ENCODE measurements around the gene PYCARD. TPM values are rescaled to one million over a fixed set of nuclear protein-coding genes. Genes with fewer than 3 reads are reported as not detected.

Gene PYCARD
- total RNA-seq, 1 donor = 85.9 TPM

DNA sequence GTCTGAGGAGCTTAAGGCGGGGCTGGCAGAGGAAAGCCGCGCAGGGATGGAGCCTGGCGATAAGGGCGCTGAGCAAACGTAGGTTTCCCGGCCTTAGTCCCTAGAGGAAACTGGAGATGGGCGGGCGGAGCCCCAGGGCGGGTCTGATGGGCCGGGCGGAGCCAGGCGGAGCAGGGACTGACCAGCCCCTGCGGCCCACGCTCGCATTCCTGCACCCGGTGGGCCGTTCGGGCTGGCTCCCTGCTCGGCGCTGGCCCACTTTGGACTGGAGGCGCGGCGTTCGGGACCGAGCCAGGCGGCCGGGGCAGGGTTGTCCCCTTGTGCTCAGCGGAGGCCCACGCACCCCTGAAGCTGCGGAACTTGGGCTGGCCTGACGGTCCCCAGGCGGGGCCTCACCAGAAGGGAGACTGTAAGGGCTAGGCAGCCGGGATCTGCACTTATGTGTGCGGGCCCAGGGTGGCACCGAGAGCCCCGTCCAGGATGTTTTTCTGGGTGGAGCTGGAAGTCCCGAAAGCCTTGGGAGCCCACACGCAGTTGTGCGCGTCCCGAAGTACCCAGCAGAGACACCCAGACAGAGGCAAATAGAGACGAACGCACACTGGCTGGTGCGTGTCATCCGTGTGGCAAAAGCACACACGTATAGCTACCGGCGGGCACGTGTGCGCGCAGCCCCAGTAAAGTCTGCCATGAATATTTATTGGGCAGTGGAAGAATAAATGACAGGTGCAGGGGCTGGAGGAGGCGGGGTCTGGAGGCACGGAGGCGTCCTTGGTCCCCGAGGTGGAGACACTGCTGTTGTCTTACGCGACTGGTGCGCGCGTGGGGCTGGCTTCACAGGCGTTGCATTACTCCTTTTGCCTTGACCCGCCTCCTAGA, 13.0 kb upstream of the PYCARD start:
- H3K4me3 ChIP-seq (ENCODE audit: low read depth, low read length) = peak overlapping the region; percentile 58
- DNase-seq (ENCODE audit: low read depth) = peak; percentile 69

DNA sequence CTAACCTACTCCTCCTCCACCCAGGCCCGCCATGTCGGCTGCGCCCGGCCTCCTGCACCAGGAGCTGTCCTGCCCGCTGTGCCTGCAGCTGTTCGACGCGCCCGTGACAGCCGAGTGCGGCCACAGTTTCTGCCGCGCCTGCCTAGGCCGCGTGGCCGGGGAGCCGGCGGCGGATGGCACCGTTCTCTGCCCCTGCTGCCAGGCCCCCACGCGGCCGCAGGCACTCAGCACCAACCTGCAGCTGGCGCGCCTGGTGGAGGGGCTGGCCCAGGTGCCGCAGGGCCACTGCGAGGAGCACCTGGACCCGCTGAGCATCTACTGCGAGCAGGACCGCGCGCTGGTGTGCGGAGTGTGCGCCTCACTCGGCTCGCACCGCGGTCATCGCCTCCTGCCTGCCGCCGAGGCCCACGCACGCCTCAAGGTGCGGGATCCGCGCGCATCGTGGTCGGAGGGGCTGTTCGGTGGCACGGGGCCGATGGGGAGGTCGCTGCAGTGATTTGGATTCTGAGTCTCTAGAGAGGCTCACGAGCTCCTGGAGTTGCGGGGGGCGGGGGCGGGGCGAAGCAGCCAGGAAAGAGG, 12.2 kb upstream of the PYCARD start:
- TF ChIP-seq, protein P1, sequence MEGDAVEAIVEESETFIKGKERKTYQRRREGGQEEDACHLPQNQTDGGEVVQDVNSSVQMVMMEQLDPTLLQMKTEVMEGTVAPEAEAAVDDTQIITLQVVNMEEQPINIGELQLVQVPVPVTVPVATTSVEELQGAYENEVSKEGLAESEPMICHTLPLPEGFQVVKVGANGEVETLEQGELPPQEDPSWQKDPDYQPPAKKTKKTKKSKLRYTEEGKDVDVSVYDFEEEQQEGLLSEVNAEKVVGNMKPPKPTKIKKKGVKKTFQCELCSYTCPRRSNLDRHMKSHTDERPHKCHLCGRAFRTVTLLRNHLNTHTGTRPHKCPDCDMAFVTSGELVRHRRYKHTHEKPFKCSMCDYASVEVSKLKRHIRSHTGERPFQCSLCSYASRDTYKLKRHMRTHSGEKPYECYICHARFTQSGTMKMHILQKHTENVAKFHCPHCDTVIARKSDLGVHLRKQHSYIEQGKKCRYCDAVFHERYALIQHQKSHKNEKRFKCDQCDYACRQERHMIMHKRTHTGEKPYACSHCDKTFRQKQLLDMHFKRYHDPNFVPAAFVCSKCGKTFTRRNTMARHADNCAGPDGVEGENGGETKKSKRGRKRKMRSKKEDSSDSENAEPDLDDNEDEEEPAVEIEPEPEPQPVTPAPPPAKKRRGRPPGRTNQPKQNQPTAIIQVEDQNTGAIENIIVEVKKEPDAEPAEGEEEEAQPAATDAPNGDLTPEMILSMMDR (IDR thresholded peaks at IDR 0.05; ENCODE audit: insufficient read depth, low read depth, low read length) = no peak
- peak overlapping the region; percentile 58 for H3K4me3 ChIP-seq (ENCODE audit: low read depth, low read length)
- no peak for DNase-seq (ENCODE audit: low read depth)

More for the DNA sequence above, 13.0 kb upstream of the PYCARD start:
- TF ChIP-seq, protein P1 (IDR thresholded peaks at IDR 0.05; ENCODE audit: insufficient read depth, low read depth, low read length) = no peak

DNA sequence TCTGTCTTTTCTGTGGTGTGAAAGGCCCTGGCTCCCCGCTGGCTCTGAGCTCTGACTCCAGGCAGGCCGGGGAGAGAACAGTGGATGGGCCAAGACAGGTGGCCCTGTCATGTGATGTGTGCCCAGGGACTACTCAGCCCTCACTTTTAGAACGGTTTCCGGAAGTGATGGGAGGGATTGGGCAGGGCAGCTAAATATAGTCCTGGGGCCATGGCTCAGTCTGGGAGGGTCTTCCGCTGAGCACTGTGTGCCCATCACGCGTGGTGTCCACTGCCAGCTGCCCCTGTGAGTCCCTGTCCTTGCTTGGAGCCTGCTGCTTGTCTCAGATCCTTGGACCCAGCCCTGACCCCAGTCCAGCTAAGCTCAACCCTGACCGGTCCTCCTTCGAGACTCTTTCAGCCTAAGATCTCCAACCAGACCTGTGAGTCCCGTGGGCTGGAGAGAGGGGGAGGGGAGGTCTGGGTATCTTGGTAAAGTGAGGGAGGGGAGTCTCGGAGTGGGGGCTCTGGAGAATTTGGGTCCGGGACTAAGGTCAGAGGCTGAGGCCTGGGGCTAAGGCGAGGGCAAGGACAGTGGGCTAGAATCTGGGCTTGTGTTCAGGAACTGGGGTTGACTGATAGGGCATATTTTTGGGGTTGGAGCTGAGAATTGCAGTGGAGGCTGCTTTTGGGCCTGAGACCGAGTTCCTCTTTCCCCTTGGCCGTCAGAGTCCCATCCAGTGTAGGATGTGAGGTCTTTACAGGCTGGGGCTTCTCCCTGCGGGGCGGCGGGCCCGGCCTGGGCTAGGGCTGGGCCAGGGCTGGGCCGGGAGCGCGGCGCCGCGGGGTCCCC, 11.5 kb upstream of the PYCARD start, which contains the start of gene TRIM72:
TSS of gene TRIM72 (plus strand) at position 243 of the 831 bp plus-strand sequence. CDS start 620 bp downstream, outside the sequence.
- H3K4me3 ChIP-seq (ENCODE audit: low read depth, low read length) = peak within 1 kb of the TSS; percentile 58
- TF ChIP-seq, protein P1 (IDR thresholded peaks at IDR 0.05; ENCODE audit: insufficient read depth, low read depth, low read length) = no peak
- no peak for DNase-seq (ENCODE audit: low read depth)

DNA sequence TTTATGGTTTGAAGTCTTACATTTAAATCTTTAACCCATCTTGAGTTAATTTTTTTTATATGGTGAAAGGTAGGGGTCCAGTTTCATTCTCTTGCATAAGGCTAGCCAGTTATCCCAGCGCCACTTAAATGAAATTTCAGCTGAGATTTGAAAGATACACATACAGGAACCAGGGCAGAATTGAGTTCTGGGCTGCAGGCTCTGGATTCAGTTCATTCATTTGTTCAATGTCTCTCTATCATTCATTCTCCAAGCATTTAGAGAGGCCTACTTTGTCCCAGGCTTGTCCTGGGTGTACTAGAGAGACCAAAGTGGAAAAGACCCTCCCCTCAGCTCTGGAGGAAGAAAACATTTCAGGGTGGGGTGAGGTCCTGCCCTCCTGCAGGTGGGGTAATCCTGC, 10.8 kb upstream of the PYCARD start:
- TF ChIP-seq, protein P1 (IDR thresholded peaks at IDR 0.05; ENCODE audit: insufficient read depth, low read depth, low read length) = no peak
- no peak overlapping the region for H3K4me3 ChIP-seq (ENCODE audit: low read depth, low read length)
- DNase-seq (ENCODE audit: low read depth) = no peak

DNA sequence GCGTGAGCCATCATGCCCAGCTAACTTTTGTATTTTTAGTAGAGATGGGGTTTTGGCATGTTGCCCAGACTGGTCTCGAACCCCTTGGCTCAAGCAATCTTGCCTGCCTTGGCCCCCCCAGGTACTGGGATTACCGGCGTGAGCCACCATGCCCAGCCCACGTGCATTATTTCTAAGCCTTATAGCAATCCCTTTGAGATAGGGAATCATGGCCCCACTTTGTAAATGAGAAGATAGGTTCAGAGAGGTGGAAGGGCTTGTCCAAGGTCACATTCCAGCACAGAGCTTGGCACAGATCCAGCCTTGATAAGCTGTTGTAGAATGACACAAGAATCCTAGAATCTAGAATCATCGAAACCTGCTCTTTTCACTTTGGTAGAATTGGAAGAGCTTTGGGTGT, 4.2 kb upstream of the PYCARD start:
- H3K4me3 ChIP-seq (ENCODE audit: low read depth, low read length) = no peak overlapping the region
- DNase-seq (ENCODE audit: low read depth) = no peak
- TF ChIP-seq, protein P1 (IDR thresholded peaks at IDR 0.05; ENCODE audit: insufficient read depth, low read depth, low read length) = no peak

DNA sequence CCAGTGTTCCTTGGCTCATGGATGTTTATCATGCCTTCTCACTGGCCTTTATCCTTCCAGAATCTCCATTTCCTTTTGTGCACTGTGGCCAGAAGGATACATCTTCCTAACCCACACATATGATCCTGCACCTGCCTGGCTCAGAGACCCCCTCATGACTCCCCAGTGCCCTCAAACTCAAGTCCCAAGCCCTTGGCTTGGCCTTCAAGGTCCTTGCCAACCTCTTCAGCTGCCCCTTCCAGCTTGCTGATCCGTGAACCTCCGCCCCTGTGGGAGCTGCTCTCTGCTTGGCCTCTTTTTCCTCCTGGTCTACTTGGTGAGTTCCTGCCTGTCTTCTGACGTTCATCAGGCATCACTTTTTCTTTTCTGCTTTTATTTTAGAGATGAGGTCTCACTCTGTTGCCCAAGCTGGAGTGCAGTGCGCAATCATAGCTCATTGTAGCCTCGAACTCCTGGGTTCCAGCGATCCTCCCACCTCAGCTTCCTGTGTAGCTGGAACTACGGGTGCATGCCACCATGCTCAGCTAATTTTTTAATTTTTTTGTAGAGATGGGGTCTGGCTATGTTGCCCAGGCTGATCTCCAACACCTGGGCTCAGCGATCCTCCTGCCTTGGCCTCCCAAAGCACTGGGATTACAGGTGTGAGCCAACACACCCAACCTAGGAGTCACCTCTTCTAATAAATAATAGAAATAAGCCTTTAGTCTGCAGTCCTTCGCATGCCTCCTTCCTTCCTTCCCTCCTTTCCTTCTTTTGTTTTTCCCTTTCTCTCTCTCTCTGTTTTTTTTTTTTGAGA, 2.5 kb upstream of the PYCARD start:
- H3K4me3 ChIP-seq (ENCODE audit: low read depth, low read length) = no peak overlapping the region
- DNase-seq (ENCODE audit: low read depth) = no peak
- TF ChIP-seq, protein P1 (IDR thresholded peaks at IDR 0.05; ENCODE audit: insufficient read depth, low read depth, low read length) = no peak
